Neural crest cell (in vitro differentiated cells): ENCODE data around the gene KIN. TPM values are rescaled to one million over a fixed set of nuclear protein-coding genes. Genes with fewer than 3 reads are reported as not detected.
"Not testable (repeated sequence)": the region's sequence is repeated elsewhere in the genome, so short reads cannot be mapped to it uniquely, and the experiment has no call there.

Source experiments
- DNase-seq: peaks from one replicate; pipeline ENCODE4 v3.0.0; 2021; ENCODE audit warnings: low read depth, mixed read lengths, low spot score
- H3K27ac Mint-ChIP-seq: one replicate; pipeline ENCODE4 v1.8.0; 2021; ENCODE audit warnings: mild to moderate bottlenecking, mixed read lengths; ENCODE audit not compliant: unreplicated experiment
- H3K27me3 Mint-ChIP-seq: 2 replicates; pipeline ENCODE4 v1.8.0; 2021; ENCODE audit warnings: low read depth, mild to moderate bottlenecking, mixed read lengths
- H3K36me3 Mint-ChIP-seq: 2 replicates; pipeline ENCODE4 v1.8.0; 2021; ENCODE audit warnings: low read depth, mild to moderate bottlenecking, mixed read lengths
- H3K4me1 Mint-ChIP-seq: 2 replicates; pipeline ENCODE4 v1.8.0; 2021; ENCODE audit warnings: mixed read lengths
- H3K4me3 Mint-ChIP-seq: one replicate; pipeline ENCODE4 v1.8.0; 2021; ENCODE audit warnings: mild to moderate bottlenecking, mixed read lengths
- H3K9me3 Mint-ChIP-seq: 2 replicates; pipeline ENCODE4 v1.8.0; 2021; ENCODE audit warnings: mixed read lengths
- total RNA-seq: library from RNA; stranded (reverse); gene quantifications from 2 replicates; pipeline ENCODE4 v1.2.1, GENCODE V29; 2021
- TF ChIP-seq, protein P1 (sequence below): fragments of 200-600 bp; sonication (generic); conservative IDR thresholded peaks from 2 replicates; pipeline ENCODE4 v1.5.0; 2021; ENCODE audit warnings: antibody characterized with exemption, mild to moderate bottlenecking

KIN gene
- total RNA-seq, 1 donor from 2014 or later, result 17.3 TPM

DNA sequence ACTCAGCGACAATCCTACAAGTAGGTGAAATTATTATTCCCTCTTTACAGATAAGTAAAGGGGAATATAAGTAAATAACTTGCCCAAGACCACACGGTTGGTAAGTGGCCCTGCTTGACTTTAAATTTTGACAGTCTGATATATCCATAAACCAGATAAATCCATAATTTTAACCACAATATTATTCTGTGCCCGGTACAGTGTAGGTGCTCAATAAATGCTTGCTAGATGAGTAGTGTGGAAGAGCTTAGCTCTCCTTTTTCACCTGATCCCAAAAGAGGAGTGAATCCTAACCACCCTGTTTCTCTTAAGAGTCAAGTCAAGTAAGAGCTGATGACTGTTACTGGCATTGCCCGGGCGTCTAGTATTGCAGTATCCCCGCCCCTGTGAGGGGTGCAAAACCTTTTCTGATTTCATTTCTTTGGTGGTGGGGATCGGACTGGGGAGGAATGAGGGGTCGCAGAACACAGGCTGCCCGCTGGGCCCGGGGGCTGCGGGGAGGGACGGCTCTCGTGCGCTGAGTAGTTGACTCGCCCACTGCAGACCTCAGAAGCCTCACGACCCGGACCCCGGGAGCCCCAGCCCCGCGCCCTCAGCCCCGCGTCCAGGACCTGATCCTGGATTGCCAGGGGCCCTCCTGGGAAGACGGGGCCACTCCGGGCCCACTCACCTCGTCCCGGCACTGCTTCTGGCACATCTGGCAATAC lies 490 bp downstream of the KIN start:
- no peak for DNase-seq
- Mint-ChIP-seq H3K4me1 (peaks cover 29% of the 10 kb centered on the region), H3K27me3 (no peaks in the 10 kb centered on the region), H3K9me3 (no peaks in the 10 kb centered on the region), H3K27ac (no peak overlapping the region), H3K36me3 (peaks cover 4% of the 10 kb centered on the region), H3K4me3 (no peak overlapping the region)
- TF ChIP-seq, protein P1, sequence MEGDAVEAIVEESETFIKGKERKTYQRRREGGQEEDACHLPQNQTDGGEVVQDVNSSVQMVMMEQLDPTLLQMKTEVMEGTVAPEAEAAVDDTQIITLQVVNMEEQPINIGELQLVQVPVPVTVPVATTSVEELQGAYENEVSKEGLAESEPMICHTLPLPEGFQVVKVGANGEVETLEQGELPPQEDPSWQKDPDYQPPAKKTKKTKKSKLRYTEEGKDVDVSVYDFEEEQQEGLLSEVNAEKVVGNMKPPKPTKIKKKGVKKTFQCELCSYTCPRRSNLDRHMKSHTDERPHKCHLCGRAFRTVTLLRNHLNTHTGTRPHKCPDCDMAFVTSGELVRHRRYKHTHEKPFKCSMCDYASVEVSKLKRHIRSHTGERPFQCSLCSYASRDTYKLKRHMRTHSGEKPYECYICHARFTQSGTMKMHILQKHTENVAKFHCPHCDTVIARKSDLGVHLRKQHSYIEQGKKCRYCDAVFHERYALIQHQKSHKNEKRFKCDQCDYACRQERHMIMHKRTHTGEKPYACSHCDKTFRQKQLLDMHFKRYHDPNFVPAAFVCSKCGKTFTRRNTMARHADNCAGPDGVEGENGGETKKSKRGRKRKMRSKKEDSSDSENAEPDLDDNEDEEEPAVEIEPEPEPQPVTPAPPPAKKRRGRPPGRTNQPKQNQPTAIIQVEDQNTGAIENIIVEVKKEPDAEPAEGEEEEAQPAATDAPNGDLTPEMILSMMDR, result no peak

DNA sequence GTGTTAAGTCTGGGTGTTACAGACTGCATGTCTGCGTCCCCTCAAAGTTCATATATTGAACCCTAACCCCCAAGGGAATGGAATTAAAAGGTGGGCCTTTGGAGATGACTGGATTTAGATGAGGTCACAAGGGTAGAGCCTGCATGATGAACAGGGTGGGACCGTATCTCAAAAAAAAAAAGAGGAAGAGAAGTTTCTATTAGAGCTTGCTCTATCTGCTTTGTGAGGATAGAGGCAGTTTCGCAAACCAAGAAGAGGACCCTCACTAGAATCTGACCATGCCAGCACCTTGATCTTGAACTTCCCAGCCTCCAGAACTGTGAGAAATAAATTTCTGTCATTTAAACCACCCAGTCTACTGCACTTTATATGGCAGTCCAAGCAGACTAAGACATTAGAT lies 1.4 kb downstream of the KIN start:
- TF ChIP-seq, protein P1, result no peak
- H3K36me3 Mint-ChIP-seq, result peaks cover 4% of the 10 kb centered on the region

DNA sequence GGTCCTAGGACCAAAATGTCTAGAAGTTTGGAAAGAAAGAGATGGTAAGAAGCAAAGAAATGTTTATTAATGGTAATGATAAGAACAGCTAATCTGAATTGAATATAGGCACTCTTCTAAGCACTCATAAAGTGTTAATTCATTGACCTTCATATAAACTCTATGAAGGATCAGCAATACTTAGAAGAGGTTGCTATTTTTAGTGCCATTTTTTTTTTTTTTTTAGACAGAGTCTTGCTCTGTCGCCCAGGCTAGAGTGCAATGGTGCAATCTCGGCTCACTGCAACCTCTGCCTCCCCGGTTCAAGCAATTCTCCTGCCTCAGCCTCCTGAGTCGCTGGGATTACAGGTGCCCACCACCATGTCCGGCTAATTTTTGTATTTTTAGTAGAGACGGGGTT lies 5.6 kb downstream of the KIN start:
- H3K36me3 Mint-ChIP-seq, result peaks cover 13% of the 10 kb centered on the region
- not testable (repeated sequence) for H3K4me1 Mint-ChIP-seq, H3K9me3 Mint-ChIP-seq, H3K27ac Mint-ChIP-seq, H3K27me3 Mint-ChIP-seq, H3K4me3 Mint-ChIP-seq, DNase-seq

More for the DNA sequence above, 1.4 kb downstream of the KIN start:
- no peak for DNase-seq
- no peaks in the 10 kb centered on the region for H3K27me3 Mint-ChIP-seq
- no peaks in the 10 kb centered on the region for H3K9me3 Mint-ChIP-seq
- no peak overlapping the region for H3K27ac Mint-ChIP-seq
- H3K4me3 Mint-ChIP-seq, result no peak overlapping the region
- peaks cover 23% of the 10 kb centered on the region for H3K4me1 Mint-ChIP-seq

DNA sequence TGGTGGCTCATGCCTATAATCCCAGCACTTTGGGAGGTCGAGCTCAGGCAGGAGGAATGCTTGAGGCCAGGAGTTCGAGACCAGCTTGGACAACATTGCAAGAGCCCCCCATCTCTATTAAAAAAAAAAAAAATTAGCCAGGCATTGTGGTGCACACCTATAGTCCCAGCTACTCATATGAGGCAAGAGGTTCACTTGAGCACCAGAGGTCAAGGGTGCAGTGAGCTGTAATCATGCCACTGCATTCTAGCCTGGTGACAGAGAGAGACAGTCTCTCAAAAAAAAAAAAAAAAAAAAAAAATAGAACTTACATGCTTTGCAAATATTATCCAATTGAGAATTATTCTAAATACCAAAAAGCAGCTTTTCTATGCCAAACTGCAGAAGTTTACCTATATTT lies 11.0 kb downstream of the KIN start:
- H3K4me3 Mint-ChIP-seq, result no peak overlapping the region
- H3K4me1 Mint-ChIP-seq, result peaks cover 5% of the 10 kb centered on the region
- H3K36me3 Mint-ChIP-seq, result peaks cover 26% of the 10 kb centered on the region
- H3K9me3 Mint-ChIP-seq, result no peaks in the 10 kb centered on the region
- no peak for DNase-seq
- H3K27ac Mint-ChIP-seq, result no peak overlapping the region
- TF ChIP-seq, protein P1, result no peak
- H3K27me3 Mint-ChIP-seq, result no peaks in the 10 kb centered on the region

DNA sequence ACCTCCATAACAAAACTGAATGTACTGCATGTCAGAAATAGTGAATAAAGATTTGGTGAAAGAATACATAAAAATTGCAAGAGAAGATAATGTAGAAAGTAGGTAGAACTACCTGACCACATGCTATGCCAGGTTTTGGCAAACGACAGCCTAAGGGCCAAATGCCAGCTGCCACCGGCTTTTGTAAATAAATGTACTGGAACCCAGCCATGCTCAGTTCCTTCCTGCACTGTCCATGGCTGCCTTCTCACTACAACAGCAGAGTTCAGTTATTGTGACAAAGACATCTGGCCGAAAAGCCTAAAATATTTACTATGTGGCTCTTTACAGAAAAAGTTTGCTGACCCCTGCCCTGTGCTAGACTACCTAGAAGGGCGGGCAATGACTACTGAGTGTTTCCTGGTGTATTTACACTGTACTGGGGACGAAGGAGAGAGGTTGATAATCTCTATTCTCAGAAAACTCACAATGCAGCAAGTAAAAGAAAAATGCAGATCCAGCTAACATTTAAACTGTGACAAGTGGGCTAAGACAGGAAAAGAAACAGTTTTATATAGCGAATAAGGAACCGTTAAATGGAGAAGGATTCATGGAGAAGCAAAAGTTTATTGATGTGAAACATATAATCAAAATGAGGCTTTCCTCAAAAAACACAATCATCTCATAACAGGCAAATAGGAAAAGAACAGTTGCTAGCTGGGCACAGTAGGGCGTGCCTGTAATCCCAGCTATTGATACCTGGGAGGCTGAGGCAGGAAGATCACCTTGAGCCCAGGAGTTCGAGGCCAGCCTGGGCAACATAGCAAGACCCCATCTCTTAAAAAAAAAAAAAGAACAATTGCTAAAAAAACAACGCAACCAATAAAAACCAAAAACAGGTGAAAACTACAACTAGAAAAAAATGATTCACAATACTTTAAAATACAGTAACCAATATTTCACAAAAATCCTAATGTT lies 13.7 kb downstream of the KIN start:
- H3K4me3 Mint-ChIP-seq, result no peak overlapping the region
- no peaks in the 10 kb centered on the region for H3K9me3 Mint-ChIP-seq
- TF ChIP-seq, protein P1, result no peak
- H3K27ac Mint-ChIP-seq, result no peak overlapping the region
- no peaks in the 10 kb centered on the region for H3K27me3 Mint-ChIP-seq
- peaks cover 5% of the 10 kb centered on the region for H3K4me1 Mint-ChIP-seq
- no peak for DNase-seq
- H3K36me3 Mint-ChIP-seq, result peaks cover 21% of the 10 kb centered on the region

DNA sequence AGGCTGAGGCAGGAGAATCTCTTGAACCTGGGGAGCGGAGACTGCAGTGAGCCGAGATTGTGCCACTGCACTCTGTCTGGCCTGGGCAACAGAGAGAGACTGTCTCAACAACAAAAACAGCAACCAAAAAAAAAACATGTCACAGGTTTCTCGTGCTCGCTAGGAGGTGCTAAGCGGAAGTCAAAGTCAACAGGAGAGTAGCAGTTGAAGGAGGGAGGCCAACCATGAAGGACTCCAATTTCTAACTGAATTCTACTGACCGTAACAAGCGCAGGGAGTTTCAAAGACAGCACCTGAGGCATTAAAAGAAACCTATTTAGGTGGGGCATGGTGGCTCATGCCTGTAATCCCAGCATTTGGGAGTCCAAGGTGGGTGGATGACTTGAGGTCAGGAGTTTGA lies 19.4 kb downstream of the KIN start:
- no peak for DNase-seq
- TF ChIP-seq, protein P1, result no peak
- no peak overlapping the region for H3K4me3 Mint-ChIP-seq
- H3K4me1 Mint-ChIP-seq, result peaks cover 5% of the 10 kb centered on the region
- H3K27me3 Mint-ChIP-seq, result no peaks in the 10 kb centered on the region
- no peaks in the 10 kb centered on the region for H3K9me3 Mint-ChIP-seq
- no peak overlapping the region for H3K27ac Mint-ChIP-seq
- peaks cover 10% of the 10 kb centered on the region for H3K36me3 Mint-ChIP-seq
